Mesenchymal stem cell (in vitro differentiated cells and primary cell): ENCODE results near the gene GFI1.

Experiments used
- DNase-seq: peaks from one replicate; pipeline ENCODE4 v3.0.0-alpha.2; 2013
- H2AFZ ChIP-seq: one replicate; pipeline ENCODE4 v1.6.1; 2013; ENCODE audit warnings: low read depth, mild to moderate bottlenecking, control low read depth, inconsistent platforms, low read length, moderate library complexity
- H2AK5ac ChIP-seq: 2 replicates; pipeline ENCODE4 v1.6.1; 2013; ENCODE audit warnings: low read length, moderate library complexity, mild to moderate bottlenecking, inconsistent platforms; ENCODE audit not compliant: severe bottlenecking
- H2BK120ac ChIP-seq: one replicate; pipeline ENCODE4 v1.6.1; 2013; ENCODE audit warnings: low read depth, mild to moderate bottlenecking, inconsistent platforms, low read length, moderate library complexity
- H2BK12ac ChIP-seq, 2 experiments: one replicate each; pipeline ENCODE4 v1.6.1; 2013; ENCODE audit warnings: inconsistent platforms in 2 of 2, low read length in 2 of 2, mild to moderate bottlenecking in 2 of 2, moderate library complexity in 2 of 2, control low read depth in 1 of 2
- H2BK15ac ChIP-seq: one replicate; pipeline ENCODE4 v1.6.1; 2013; ENCODE audit warnings: mild to moderate bottlenecking, low read depth, inconsistent platforms; ENCODE audit not compliant: poor library complexity, severe bottlenecking
- H2BK5ac ChIP-seq: 2 replicates; pipeline ENCODE4 v1.6.1; 2013; ENCODE audit warnings: low read depth, mild to moderate bottlenecking, low read length, control low read depth, inconsistent platforms; ENCODE audit not compliant: poor library complexity, severe bottlenecking
- H3K14ac ChIP-seq, 2 experiments: one replicate each; pipeline ENCODE4 v1.6.1; 2013; ENCODE audit warnings: inconsistent platforms in 2 of 2, low read length in 2 of 2, control low read depth in 1 of 2, mild to moderate bottlenecking in 1 of 2, moderate library complexity in 1 of 2
- H3K18ac ChIP-seq, 2 experiments: one replicate each; pipeline ENCODE4 v1.6.1; 2013; ENCODE audit warnings: inconsistent platforms in 2 of 2, low read length in 2 of 2, control low read depth in 1 of 2, low read depth in 1 of 2, mild to moderate bottlenecking in 1 of 2
- H3K23ac ChIP-seq, 2 experiments: one replicate each; pipeline ENCODE4 v1.6.1; 2013; ENCODE audit warnings: inconsistent platforms in 2 of 2, low read length in 2 of 2, mild to moderate bottlenecking in 2 of 2, moderate library complexity in 2 of 2, control low read depth in 1 of 2
- H3K27ac ChIP-seq: 2 replicates; pipeline ENCODE4 v1.5.1; 2013; ENCODE audit warnings: mild to moderate bottlenecking, moderate library complexity, low read length, control low read depth, inconsistent platforms; ENCODE audit not compliant: poor library complexity, severe bottlenecking
- H3K27me3 ChIP-seq, 2 experiments: 2 replicates each; pipeline versions ENCODE4 v1.6.1 to v1.7.0; 2013; ENCODE audit warnings: low read length in 2 of 2, mild to moderate bottlenecking in 2 of 2, moderate library complexity in 2 of 2, control low read depth in 1 of 2, inconsistent platforms in 1 of 2; ENCODE audit not compliant: control insufficient read depth in 1 of 2, insufficient read depth in 1 of 2
- H3K36me3 ChIP-seq, 2 experiments: 2 replicates each; pipeline versions ENCODE4 v1.6.1 to v1.7.0; 2013; ENCODE audit warnings: low read length in 2 of 2, control low read depth in 1 of 2, inconsistent platforms in 1 of 2, low read depth in 1 of 2, mild to moderate bottlenecking in 1 of 2; ENCODE audit not compliant: insufficient read depth in 2 of 2, control insufficient read depth in 1 of 2
- H3K4ac ChIP-seq, 2 experiments: one replicate each; pipeline ENCODE4 v1.6.1; 2013; ENCODE audit warnings: inconsistent platforms in 2 of 2, low read length in 2 of 2, mild to moderate bottlenecking in 2 of 2, moderate library complexity in 2 of 2, control low read depth in 1 of 2, low read depth in 1 of 2
- H3K4me1 ChIP-seq: 2 replicates; pipeline ENCODE4 v1.6.1; 2013; ENCODE audit warnings: low read depth, low read length, control low read depth; ENCODE audit not compliant: control insufficient read depth, insufficient read depth
- H3K4me2 ChIP-seq: 2 replicates; pipeline ENCODE4 v1.6.1; 2013; ENCODE audit warnings: low read length, mild to moderate bottlenecking, inconsistent platforms; ENCODE audit not compliant: poor library complexity, severe bottlenecking
- H3K4me3 ChIP-seq, 2 experiments: 2 replicates each; pipeline versions ENCODE4 v1.5.1 to v1.7.0; 2013; ENCODE audit warnings: low read length in 2 of 2, mild to moderate bottlenecking in 2 of 2, control low read depth in 1 of 2, low read depth in 1 of 2; ENCODE audit not compliant: insufficient read depth in 1 of 2
- H3K79me1 ChIP-seq: replicated peaks from 2 replicates; pipeline ENCODE4 v1.6.1; 2013; ENCODE audit warnings: mild to moderate bottlenecking, control low read depth, low read length, inconsistent platforms; ENCODE audit not compliant: poor library complexity, severe bottlenecking
- H3K9ac ChIP-seq: 2 replicates; pipeline ENCODE4 v1.7.0; 2013; ENCODE audit warnings: mild to moderate bottlenecking, low read length, moderate library complexity
- H3K9me3 ChIP-seq: 2 replicates; pipeline ENCODE4 v1.7.0; 2013; ENCODE audit warnings: mild to moderate bottlenecking, low read length; ENCODE audit not compliant: control insufficient read depth
- H4K8ac ChIP-seq: one replicate; pipeline ENCODE4 v1.6.1; 2013; ENCODE audit warnings: inconsistent platforms, mild to moderate bottlenecking, low read length, moderate library complexity
- H4K91ac ChIP-seq: one replicate; pipeline ENCODE4 v1.6.1; 2013; ENCODE audit warnings: mild to moderate bottlenecking, low read length, inconsistent platforms
- WGBS: methylation state at CpG from one replicate; pipeline ENCODE4 v1.1.7; 2013; ENCODE audit warnings: mixed read lengths; 5-methylcytosine and 5-hydroxymethylcytosine counted together

GFI1 gene

DNA sequence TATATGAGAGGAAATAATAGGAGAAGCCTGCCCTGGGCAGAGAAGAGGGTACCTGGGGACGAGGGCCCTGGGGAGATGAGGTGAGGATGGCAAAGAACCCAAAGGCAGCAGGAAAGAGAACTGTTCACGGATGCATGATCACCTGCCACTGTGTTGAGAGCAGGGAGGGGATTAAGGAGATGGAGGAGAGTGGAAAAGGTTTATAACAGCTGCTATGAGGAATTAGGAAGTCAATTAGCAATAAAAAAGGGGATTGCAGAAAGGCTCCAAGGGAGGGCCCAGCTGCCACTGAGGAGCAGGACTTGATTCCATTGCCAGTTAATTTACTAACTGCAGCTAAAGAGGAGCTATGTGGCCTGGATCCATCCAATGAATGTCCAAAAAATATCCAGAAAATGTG lies 61.1 kb downstream of the GFI1 start:
- Histone ChIP-seq H3K4me2 (no peak overlapping the region), H3K79me1 (no peaks in the 10 kb centered on the region), H3K9ac (no peak overlapping the region), H3K4ac (no peak overlapping the region), H3K14ac (no peak overlapping the region), H2BK120ac (no peak overlapping the region), H3K18ac (no peak overlapping the region), H3K23ac (no peak overlapping the region), H4K91ac (no peak overlapping the region), H2BK5ac (no peak overlapping the region), H3K27me3 (no peaks in the 10 kb centered on the region), H3K4me3 (no peak overlapping the region), H3K9me3 (no peaks in the 10 kb centered on the region), H3K36me3 (no peaks in the 10 kb centered on the region), H2AFZ (no peak overlapping the region), H3K27ac (no peak overlapping the region), H2BK12ac (no peak overlapping the region), H2AK5ac (no peak overlapping the region), H3K4me1 (no peaks in the 10 kb centered on the region), H2BK15ac (no peak overlapping the region), H4K8ac (no peak overlapping the region)
- no peak for DNase-seq
- WGBS, result 45% methylated on average over 2 of the region's 2 CpGs
